Measurements from ENCODE around the gene TMEM91. TPM values are rescaled to one million over a fixed set of nuclear protein-coding genes. Genes with fewer than 3 reads are reported as not detected.

TMEM91 gene
- total and polyA plus RNA-seq, 9 of the 15 experiments (the other 6 are each of a cell fraction or from before 2014, with no cell fraction given), result 1.2 to 5.2 (median 2.7) TPM

GRCh38 chr19:41427647-41428480, 51.5 kb downstream of the TMEM91 start (continued):
- TF ChIP-seq, protein P1, sequence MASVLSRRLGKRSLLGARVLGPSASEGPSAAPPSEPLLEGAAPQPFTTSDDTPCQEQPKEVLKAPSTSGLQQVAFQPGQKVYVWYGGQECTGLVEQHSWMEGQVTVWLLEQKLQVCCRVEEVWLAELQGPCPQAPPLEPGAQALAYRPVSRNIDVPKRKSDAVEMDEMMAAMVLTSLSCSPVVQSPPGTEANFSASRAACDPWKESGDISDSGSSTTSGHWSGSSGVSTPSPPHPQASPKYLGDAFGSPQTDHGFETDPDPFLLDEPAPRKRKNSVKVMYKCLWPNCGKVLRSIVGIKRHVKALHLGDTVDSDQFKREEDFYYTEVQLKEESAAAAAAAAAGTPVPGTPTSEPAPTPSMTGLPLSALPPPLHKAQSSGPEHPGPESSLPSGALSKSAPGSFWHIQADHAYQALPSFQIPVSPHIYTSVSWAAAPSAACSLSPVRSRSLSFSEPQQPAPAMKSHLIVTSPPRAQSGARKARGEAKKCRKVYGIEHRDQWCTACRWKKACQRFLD (CRISPR knock-in tag; IDR thresholded peaks at IDR 0.05), result no peak
- no peak for TF ChIP-seq HNRNPK (IDR thresholded peaks at IDR 0.05; ENCODE audit: low read depth, low read length, poor library complexity, severe bottlenecking)
- TF ChIP-seq CXXC5 (CRISPR knock-in tag; IDR thresholded peaks at IDR 0.05), result peak; percentile 58; the same call in 1 of the 2 replicates
- TF ChIP-seq SMC3 (conservative IDR thresholded peaks at IDR 0.05; ENCODE audit: insufficient read depth, low read depth, low read length), result no peak
- TF ChIP-seq, protein P2, sequence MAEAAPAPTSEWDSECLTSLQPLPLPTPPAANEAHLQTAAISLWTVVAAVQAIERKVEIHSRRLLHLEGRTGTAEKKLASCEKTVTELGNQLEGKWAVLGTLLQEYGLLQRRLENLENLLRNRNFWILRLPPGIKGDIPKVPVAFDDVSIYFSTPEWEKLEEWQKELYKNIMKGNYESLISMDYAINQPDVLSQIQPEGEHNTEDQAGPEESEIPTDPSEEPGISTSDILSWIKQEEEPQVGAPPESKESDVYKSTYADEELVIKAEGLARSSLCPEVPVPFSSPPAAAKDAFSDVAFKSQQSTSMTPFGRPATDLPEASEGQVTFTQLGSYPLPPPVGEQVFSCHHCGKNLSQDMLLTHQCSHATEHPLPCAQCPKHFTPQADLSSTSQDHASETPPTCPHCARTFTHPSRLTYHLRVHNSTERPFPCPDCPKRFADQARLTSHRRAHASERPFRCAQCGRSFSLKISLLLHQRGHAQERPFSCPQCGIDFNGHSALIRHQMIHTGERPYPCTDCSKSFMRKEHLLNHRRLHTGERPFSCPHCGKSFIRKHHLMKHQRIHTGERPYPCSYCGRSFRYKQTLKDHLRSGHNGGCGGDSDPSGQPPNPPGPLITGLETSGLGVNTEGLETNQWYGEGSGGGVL (CRISPR knock-in tag; IDR thresholded peaks at IDR 0.05), result no peak
- TF ChIP-seq ZC3H4 (CRISPR knock-in tag; IDR thresholded peaks at IDR 0.05; ENCODE audit: borderline replicate concordance), result no peak
- no peak for TF ChIP-seq GTF2F1 (IDR thresholded peaks at IDR 0.05; ENCODE audit: low read depth, low read length)
- no peak for TF ChIP-seq CEBPG (CRISPR knock-in tag; IDR thresholded peaks at IDR 0.05)
- TF ChIP-seq CEBPG (tag; conservative IDR thresholded peaks at IDR 0.05 in 1 of 2, IDR thresholded peaks at IDR 0.05 in 1 of 2), result peak in 1 of 2 experiments; percentile 10; a peak in 1 of 4 replicates
- TF ChIP-seq STAT6 (CRISPR knock-in tag; IDR thresholded peaks at IDR 0.05), result no peak
- TF ChIP-seq SMAD2 (IDR thresholded peaks at IDR 0.05; ENCODE audit: low read depth, low read length), result no peak
- peak; percentile 84 for TF ChIP-seq L3MBTL2 (IDR thresholded peaks at IDR 0.05)
- TF ChIP-seq HINFP (tag; conservative IDR thresholded peaks at IDR 0.05; ENCODE audit: low read depth), result no peak
- no peak for TF ChIP-seq MYC (IDR thresholded peaks at IDR 0.05; ENCODE audit: low read depth, low read length)
- TF ChIP-seq MYC (CRISPR knock-in tag; IDR thresholded peaks at IDR 0.05; ENCODE audit: borderline replicate concordance, low read depth), result no peak
- TF ChIP-seq, protein P3, sequence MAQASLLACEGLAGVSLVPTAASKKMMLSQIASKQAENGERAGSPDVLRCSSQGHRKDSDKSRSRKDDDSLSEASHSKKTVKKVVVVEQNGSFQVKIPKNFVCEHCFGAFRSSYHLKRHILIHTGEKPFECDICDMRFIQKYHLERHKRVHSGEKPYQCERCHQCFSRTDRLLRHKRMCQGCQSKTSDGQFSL (CRISPR knock-in tag; IDR thresholded peaks at IDR 0.05), result no peak
- TF ChIP-seq, protein P3 (tag; IDR thresholded peaks at IDR 0.05), result no peak
- TF ChIP-seq CBX2 (IDR thresholded peaks at IDR 0.05; ENCODE audit: insufficient read depth, low read length, poor library complexity, severe bottlenecking), result no peak

Data from K562 (cell line).